GM23338 (cell line): Measurements from ENCODE around the gene SDHB. TPM values are rescaled to one million over a fixed set of nuclear protein-coding genes. Genes with fewer than 3 reads are reported as not detected.

ENCODE experiments used
- ATAC-seq: fragments of 200-7000 bp; cut with Tn5 transposase; 3 replicates; pipeline ENCODE4 v1.9.1; 2020
- DNase-seq: peaks from one replicate; pipeline ENCODE4 v3.0.0-alpha.2; 2015; ENCODE audit warnings: low spot score
- H2AFZ ChIP-seq: fragments of 200-600 bp; sonication (generic); 2 replicates; pipeline ENCODE4 v1.8.0; 2016; ENCODE audit warnings: antibody characterized with exemption, mild to moderate bottlenecking, moderate library complexity
- H3F3A ChIP-seq: fragments of 200-600 bp; sonication (generic); replicated peaks from 2 replicates; pipeline ENCODE4 v1.8.0; 2017; ENCODE audit warnings: antibody characterized with exemption, mixed run types, low read depth
- H3K27ac ChIP-seq: fragments of 200-600 bp; sonication (generic); 2 replicates; pipeline ENCODE4 v1.6.1; 2016; ENCODE audit warnings: low read depth
- H3K27me3 ChIP-seq: fragments of 200-600 bp; sonication (generic); 2 replicates; pipeline ENCODE4 v1.8.0; 2016; ENCODE audit warnings: mild to moderate bottlenecking, mixed run types, moderate library complexity; ENCODE audit not compliant: insufficient read depth
- H3K36me3 ChIP-seq: fragments of 200-600 bp; sonication (generic); 2 replicates; pipeline ENCODE4 v1.8.0; 2016; ENCODE audit warnings: mild to moderate bottlenecking; ENCODE audit not compliant: insufficient read depth
- H3K4me1 ChIP-seq: fragments of 200-600 bp; sonication (generic); 2 replicates; pipeline ENCODE4 v1.8.0; 2016; ENCODE audit warnings: mild to moderate bottlenecking, moderate library complexity; ENCODE audit not compliant: insufficient read depth
- H3K4me2 ChIP-seq: fragments of 200-600 bp; sonication (generic); 2 replicates; pipeline ENCODE4 v1.7.1; 2017; ENCODE audit warnings: mixed run types
- H3K4me3 ChIP-seq: fragments of 200-600 bp; sonication (generic); 2 replicates; pipeline ENCODE4 v1.6.1; 2016; ENCODE audit warnings: mixed run types
- H3K79me2 ChIP-seq: fragments of 200-600 bp; sonication (generic); replicated peaks from 2 replicates; pipeline ENCODE4 v1.8.0; 2017; ENCODE audit warnings: mild to moderate bottlenecking; ENCODE audit not compliant: insufficient read depth
- H3K9me2 ChIP-seq: fragments of 200-600 bp; sonication (generic); 2 replicates; pipeline ENCODE4 v1.8.0; 2017; ENCODE audit not compliant: insufficient read depth
- H4K20me1 ChIP-seq: fragments of 200-600 bp; sonication (generic); replicated peaks from 2 replicates; pipeline ENCODE4 v1.8.0; 2017; ENCODE audit warnings: mild to moderate bottlenecking; ENCODE audit not compliant: insufficient read depth
- H3K27ac Mint-ChIP-seq: 2 replicates; pipeline ENCODE4 v1.8.0; 2020; ENCODE audit warnings: inconsistent platforms, mild to moderate bottlenecking, moderate library complexity, mixed read lengths
- H3K27me3 Mint-ChIP-seq: 3 replicates; pipeline ENCODE4 v1.8.0; 2022; ENCODE audit warnings: low read depth, mild to moderate bottlenecking, moderate library complexity, mixed read lengths, inconsistent platforms; ENCODE audit not compliant: insufficient read depth, poor library complexity
- H3K36me3 Mint-ChIP-seq: 3 replicates; pipeline ENCODE4 v1.8.0; 2021; ENCODE audit warnings: low read depth, mild to moderate bottlenecking, inconsistent platforms, moderate library complexity, mixed read lengths
- H3K4me1 Mint-ChIP-seq: 3 replicates; pipeline ENCODE4 v1.8.0; 2020; ENCODE audit warnings: mild to moderate bottlenecking, inconsistent platforms, mixed read lengths
- H3K4me3 Mint-ChIP-seq: 3 replicates; pipeline ENCODE4 v1.8.0; 2021; ENCODE audit warnings: moderate library complexity, mild to moderate bottlenecking, inconsistent platforms, mixed read lengths
- H3K9me3 Mint-ChIP-seq: 3 replicates; pipeline ENCODE4 v1.8.0; 2020; ENCODE audit warnings: moderate library complexity, mild to moderate bottlenecking, inconsistent platforms, mixed read lengths
- CTCF ChIP-seq, 2 experiments: fragments of 200-600 bp in 1 of 2; sonication (generic) in 1 of 2; conservative IDR thresholded peaks; 2 replicates each; pipeline versions ENCODE4 v1.5.1 to v1.6.1; 2016 to 2017; ENCODE audit warnings: antibody characterized with exemption in 2 of 2, low read depth in 2 of 2, mild to moderate bottlenecking in 2 of 2, moderate library complexity in 1 of 2
- ETS1 ChIP-seq: IDR thresholded peaks from 2 replicates; pipeline ENCODE4 v1.6.1; 2016; ENCODE audit warnings: antibody characterized with exemption
- EZH2 ChIP-seq: fragments of 200-600 bp; sonication (generic); IDR thresholded peaks from one replicate; pipeline ENCODE4 v1.8.0; 2017; ENCODE audit warnings: antibody characterized with exemption, mild to moderate bottlenecking, low read depth; ENCODE audit not compliant: unreplicated experiment
- EZH2phosphoT487 ChIP-seq: fragments of 200-600 bp; sonication (generic); IDR thresholded peaks from one replicate; pipeline ENCODE4 v1.8.1; 2018; ENCODE audit warnings: antibody characterized with exemption; ENCODE audit not compliant: unreplicated experiment
- JUNB ChIP-seq: IDR thresholded peaks from one replicate; pipeline ENCODE4 v1.6.1; 2016; ENCODE audit warnings: antibody characterized with exemption; ENCODE audit not compliant: unreplicated experiment
- NANOG ChIP-seq: IDR thresholded peaks from 2 replicates; pipeline ENCODE4 v1.6.1; 2016; ENCODE audit warnings: antibody characterized with exemption, borderline replicate concordance
- POLR2AphosphoS5 ChIP-seq: IDR thresholded peaks from 2 replicates; pipeline ENCODE4 v1.6.1; 2016; ENCODE audit warnings: antibody characterized with exemption, low read depth
- REST ChIP-seq: IDR thresholded peaks from one replicate; pipeline ENCODE4 v1.6.1; 2018; ENCODE audit warnings: antibody characterized with exemption; ENCODE audit not compliant: unreplicated experiment
- STAT1 ChIP-seq: IDR thresholded peaks from one replicate; pipeline ENCODE4 v1.6.1; 2016; ENCODE audit warnings: antibody characterized with exemption; ENCODE audit not compliant: unreplicated experiment
- ZNF114 ChIP-seq: fragments of 250-450 bp; sonication (Bioruptor Pico); IDR thresholded peaks from 2 replicates; pipeline ENCODE4 v1.5.0; 2020; ENCODE audit warnings: mild to moderate bottlenecking, moderate library complexity
- ZNF331 ChIP-seq: fragments of 250-450 bp; sonication (Bioruptor Pico); IDR thresholded peaks from 2 replicates; pipeline ENCODE4 v1.5.0; 2020; ENCODE audit warnings: low read depth, mild to moderate bottlenecking, moderate library complexity
- polyA plus RNA-seq: library from polyadenylated mRNA; unstranded; fragments of >200 nt; fragmentation: Nextera tagmentation; extraction: Ambion mirVana; gene quantifications from 2 replicates; pipeline ENCODE4 v1.2.1, GENCODE V29; 2016
- total RNA-seq: library from RNA; depleted of rRNA; stranded (reverse); fragments of >200 nt; shearing (Covaris generic); gene quantifications from 2 replicates; pipeline ENCODE4 v1.2.3, GENCODE V29; 2014

The SDHB gene
- total and polyA plus RNA-seq, 2 experiments from 2014 or later: 72.8 to 112 TPM

GRCh38 chr1:17028662-17029188, 25.1 kb downstream of the SDHB start:
- H3F3A ChIP-seq: peaks cover 9% of the 10 kb centered on the region; the same call in 1 of the 2 replicates
- no peaks in the 10 kb centered on the region for H3K9me3 Mint-ChIP-seq
- ATAC-seq (no peak), DNase-seq (no peak)
- no peaks in the 10 kb centered on the region for H3K27me3 Mint-ChIP-seq
- no peaks in the 10 kb centered on the region for H3K79me2 ChIP-seq
- peaks cover 2% of the 10 kb centered on the region; the same call in 1 of the 2 replicates for H4K20me1 ChIP-seq
- no peaks in the 10 kb centered on the region for H3K27me3 ChIP-seq
- H3K36me3 Mint-ChIP-seq: peaks cover 47% of the 10 kb centered on the region
- no peak overlapping the region for H3K27ac ChIP-seq
- H3K27ac Mint-ChIP-seq: no peak overlapping the region
- no peak for TF ChIP-seq CTCF (conservative IDR thresholded peaks at IDR 0.05; ENCODE audit: low read depth in 2 of 2)
- TF ChIP-seq ZNF114 (CRISPR knock-in tag): no peak
- peaks cover 37% of the 10 kb centered on the region for H3K36me3 ChIP-seq
- no peak overlapping the region for H3K4me3 Mint-ChIP-seq
- H3K4me2 ChIP-seq: no peak overlapping the region
- H3K4me3 ChIP-seq: no peak overlapping the region
- no peaks in the 10 kb centered on the region for H3K4me1 Mint-ChIP-seq
- H3K4me1 ChIP-seq: no peaks in the 10 kb centered on the region
- no peak overlapping the region for H2AFZ ChIP-seq
- H3K9me2 ChIP-seq: no peaks in the 10 kb centered on the region

- H3K27me3 Mint-ChIP-seq: no peaks in the 10 kb centered on the region
- no peak overlapping the region for H3K27ac Mint-ChIP-seq
- no peak overlapping the region for H2AFZ ChIP-seq
- no peaks in the 10 kb centered on the region for H3K4me1 ChIP-seq
- H3K27me3 ChIP-seq: no peaks in the 10 kb centered on the region
- no peaks in the 10 kb centered on the region for H3K79me2 ChIP-seq
- no peak overlapping the region for H3K27ac ChIP-seq
- no peaks in the 10 kb centered on the region for H3K9me2 ChIP-seq
- no peak overlapping the region for H3K4me3 Mint-ChIP-seq
- no peak overlapping the region for H3K4me2 ChIP-seq
- ATAC-seq (no peak), DNase-seq (no peak)
- peaks cover 11% of the 10 kb centered on the region; the same call in 1 of the 2 replicates for H3F3A ChIP-seq
- no peak overlapping the region for H3K4me3 ChIP-seq
- peaks cover 50% of the 10 kb centered on the region for H3K36me3 Mint-ChIP-seq
- no peaks in the 10 kb centered on the region for H3K9me3 Mint-ChIP-seq
- H3K36me3 ChIP-seq: peaks cover 43% of the 10 kb centered on the region
- H4K20me1 ChIP-seq: peaks cover 2% of the 10 kb centered on the region
- no peaks in the 10 kb centered on the region for H3K4me1 Mint-ChIP-seq
- TF ChIP-seq JUNB (no peak), STAT1 (no peak), REST (no peak), CTCF (conservative IDR thresholded peaks at IDR 0.05; ENCODE audit: low read depth in 2 of 2) (no peak), EZH2phosphoT487 (no peak), EZH2 (no peak), POLR2AphosphoS5 (no peak), ETS1 (no peak), ZNF331 (CRISPR knock-in tag) (no peak), NANOG (no peak)
Observed at GRCh38 chr1:17027900-17028299, 25.9 kb downstream of the SDHB start.
